Lower lobe of right lung (tissue), 2 donors: ENCODE data around the gene FSTL3. TPM values are rescaled to one million over a fixed set of nuclear protein-coding genes. Genes with fewer than 3 reads are reported as not detected.
A peak's percentile ranks its signal among the peaks of the same experiment; 100 is the strongest.

Experiments used
- ATAC-seq, 2 donors: fragments of 200-7000 bp; cut with Tn5 transposase; one replicate each; pipeline ENCODE4 v1.9.1; 2020 to 2022; ENCODE audit warnings: mild to moderate bottlenecking in 2 of 2, moderate library complexity in 2 of 2
- DNase-seq: peaks from one replicate; pipeline ENCODE4 v3.0.0-alpha.2; 2020
- H3K27ac ChIP-seq: fragments of 200-600 bp; one replicate; pipeline ENCODE4 v1.8.0; 2022
- H3K27me3 ChIP-seq: fragments of 200-600 bp; one replicate; pipeline ENCODE4 v1.8.0; 2022; ENCODE audit warnings: low read depth
- H3K36me3 ChIP-seq: fragments of 200-600 bp; one replicate; pipeline ENCODE4 v1.8.0; 2022; ENCODE audit warnings: mild to moderate bottlenecking
- H3K4me1 ChIP-seq: fragments of 200-600 bp; one replicate; pipeline ENCODE4 v1.8.0; 2022
- H3K4me3 ChIP-seq: fragments of 200-600 bp; one replicate; pipeline ENCODE4 v1.8.0; 2022; ENCODE audit warnings: mild to moderate bottlenecking
- H3K9me3 ChIP-seq: fragments of 200-600 bp; one replicate; pipeline ENCODE4 v1.8.0; 2022
- CTCF ChIP-seq: fragments of 200-600 bp; IDR thresholded peaks from one replicate; pipeline ENCODE4 v1.8.0; 2022; ENCODE audit warnings: antibody characterized with exemption, mild to moderate bottlenecking
- intact Hi-C: fragments of 100-400 bp; cut with DNase I; formaldehyde crosslinking; loops from one replicate; pipeline ENCODE4 v1.11.0; 2022
- total RNA-seq: library from RNA; stranded (reverse); fragmentation: NEBNext Ultra II Directional; extraction: Animal tissue kit (Norgen Biotek cat#: 25700); gene quantifications from one replicate; pipeline ENCODE4 v1.2.1, GENCODE V29; 2021
- donor health status: DM: no; HTN: yes; CAD: no; lungs with severe emphysema.

The FSTL3 gene
- total RNA-seq, 1 donor from 2014 or later = 48.0 TPM

DNA sequence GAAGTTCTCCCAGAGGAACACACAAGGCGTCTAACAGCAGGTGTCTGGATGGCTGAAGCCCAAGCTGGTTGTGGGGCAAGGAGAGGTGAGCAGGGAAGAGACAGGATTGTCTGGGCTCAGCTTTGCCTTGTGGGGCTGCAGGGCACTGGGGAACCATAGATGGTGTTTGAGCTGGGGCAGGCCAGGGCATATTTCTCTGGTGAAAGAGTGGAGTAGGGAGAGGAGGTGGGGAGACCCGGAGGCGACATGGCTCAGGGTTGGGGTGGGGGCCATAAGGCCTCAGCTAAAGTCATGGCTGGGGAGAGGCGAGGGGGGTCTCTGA is 27.1 kb downstream of the FSTL3 start:
- no peaks in the 10 kb centered on the region for H3K9me3 ChIP-seq
- no peaks in the 10 kb centered on the region for H3K36me3 ChIP-seq
- intact Hi-C loops = no loop called here
- peak in 1 of 2 donors; percentile 7 for ATAC-seq
- H3K27ac ChIP-seq = peak overlapping the region; percentile 58
- no peak for TF ChIP-seq CTCF
- peaks cover 13% of the 10 kb centered on the region for H3K4me1 ChIP-seq
- peak overlapping the region; percentile 42 for H3K4me3 ChIP-seq
- peaks cover 10% of the 10 kb centered on the region for H3K27me3 ChIP-seq
- no peak for DNase-seq

DNA sequence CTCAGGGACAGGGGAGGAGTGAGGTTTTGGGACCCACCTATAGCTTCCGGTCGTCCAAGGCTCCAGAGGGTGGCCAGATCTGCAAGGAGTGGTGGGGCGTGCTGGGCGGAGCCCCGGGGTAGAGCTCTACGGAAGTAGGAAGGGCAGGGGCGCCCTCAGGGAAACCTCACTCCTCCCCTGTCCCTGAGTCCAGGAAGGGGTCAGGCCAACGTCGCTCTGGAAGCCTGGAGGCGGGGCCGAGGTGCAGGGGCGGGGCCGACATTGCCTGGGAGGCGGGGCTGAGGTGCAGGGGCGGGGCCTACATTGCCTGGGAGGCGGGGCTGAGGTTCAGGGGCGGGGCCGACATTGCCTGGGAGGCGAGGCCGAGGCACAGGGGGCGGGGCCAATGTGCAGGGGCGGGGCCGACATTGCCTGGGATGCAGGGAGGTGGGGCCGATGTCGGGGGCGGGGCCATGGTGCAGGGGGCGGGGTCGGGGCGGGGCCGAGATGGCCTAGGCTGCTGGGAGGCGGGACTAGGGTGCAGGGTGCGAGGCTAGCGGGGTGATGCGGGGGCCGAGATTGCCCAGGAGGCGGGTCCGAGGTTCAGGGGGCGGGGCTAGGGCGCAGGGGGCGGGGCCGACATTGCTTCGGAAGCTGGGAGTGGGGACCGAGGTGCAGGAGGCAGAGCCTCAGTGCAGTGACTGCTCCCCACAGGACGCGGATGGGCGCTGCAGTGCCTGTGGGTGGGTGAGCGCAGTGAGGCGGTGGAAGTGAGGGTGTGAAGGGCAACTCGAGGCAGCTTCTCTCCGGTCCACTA is 27.7 kb downstream of the FSTL3 start:
- DNase-seq (peak; percentile 90), ATAC-seq (peak; percentile 80 to 94)
- peaks cover 12% of the 10 kb centered on the region for H3K27me3 ChIP-seq
- no peaks in the 10 kb centered on the region for H3K9me3 ChIP-seq
- TF ChIP-seq CTCF = no peak
- peak overlapping the region; percentile 42 for H3K4me3 ChIP-seq
- peaks cover 15% of the 10 kb centered on the region for H3K4me1 ChIP-seq
- peak overlapping the region; percentile 58 for H3K27ac ChIP-seq
- intact Hi-C loops = no loop called here
- no peaks in the 10 kb centered on the region for H3K36me3 ChIP-seq

DNA sequence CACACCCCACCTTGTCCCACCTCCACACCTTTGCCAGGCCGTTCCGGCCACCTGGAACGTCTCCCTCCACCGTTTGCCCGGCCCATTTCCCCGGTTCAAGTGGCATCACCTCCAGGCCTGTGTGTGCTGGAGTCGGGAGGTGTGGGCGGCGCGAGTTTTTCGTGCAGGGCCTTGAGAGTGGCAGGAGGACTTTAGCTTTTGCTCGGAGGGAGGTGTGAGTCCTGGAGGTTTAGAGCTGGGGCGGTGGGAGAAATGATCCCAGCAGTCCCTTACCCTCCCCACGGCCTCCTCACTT is 28.2 kb downstream of the FSTL3 start:
- peaks cover 9% of the 10 kb centered on the region for H3K27me3 ChIP-seq
- H3K27ac ChIP-seq = no peak overlapping the region
- DNase-seq (no peak), ATAC-seq (peak in 1 of 2 donors; percentile 3)
- peak overlapping the region; percentile 36 for H3K4me3 ChIP-seq
- intact Hi-C loops = no loop called here
- H3K4me1 ChIP-seq = peaks cover 15% of the 10 kb centered on the region
- TF ChIP-seq CTCF = no peak
- H3K9me3 ChIP-seq = no peaks in the 10 kb centered on the region
- no peaks in the 10 kb centered on the region for H3K36me3 ChIP-seq

GRCh38 chr19:708154-709143 is 32.3 kb downstream of the FSTL3 start, which contains the start of gene PALM:
Gene PALM, plus strand, starts transcription at chr19:708935. Its CDS starts 212 bp downstream, at chr19:709147.
- Histone ChIP-seq H3K4me1 (peaks cover 21% of the 10 kb centered on the region), H3K9me3 (no peaks in the 10 kb centered on the region), H3K36me3 (no peaks in the 10 kb centered on the region), H3K4me3 (peak within 1 kb of the TSS; percentile 62), H3K27ac (peak within 1 kb of the TSS; percentile 74), H3K27me3 (peaks cover 21% of the 10 kb centered on the region)
- ATAC-seq (peak in 1 of 2 donors; percentile 5), DNase-seq (no peak)
- intact Hi-C loops = no loop called here
- TF ChIP-seq CTCF = no peak

DNA sequence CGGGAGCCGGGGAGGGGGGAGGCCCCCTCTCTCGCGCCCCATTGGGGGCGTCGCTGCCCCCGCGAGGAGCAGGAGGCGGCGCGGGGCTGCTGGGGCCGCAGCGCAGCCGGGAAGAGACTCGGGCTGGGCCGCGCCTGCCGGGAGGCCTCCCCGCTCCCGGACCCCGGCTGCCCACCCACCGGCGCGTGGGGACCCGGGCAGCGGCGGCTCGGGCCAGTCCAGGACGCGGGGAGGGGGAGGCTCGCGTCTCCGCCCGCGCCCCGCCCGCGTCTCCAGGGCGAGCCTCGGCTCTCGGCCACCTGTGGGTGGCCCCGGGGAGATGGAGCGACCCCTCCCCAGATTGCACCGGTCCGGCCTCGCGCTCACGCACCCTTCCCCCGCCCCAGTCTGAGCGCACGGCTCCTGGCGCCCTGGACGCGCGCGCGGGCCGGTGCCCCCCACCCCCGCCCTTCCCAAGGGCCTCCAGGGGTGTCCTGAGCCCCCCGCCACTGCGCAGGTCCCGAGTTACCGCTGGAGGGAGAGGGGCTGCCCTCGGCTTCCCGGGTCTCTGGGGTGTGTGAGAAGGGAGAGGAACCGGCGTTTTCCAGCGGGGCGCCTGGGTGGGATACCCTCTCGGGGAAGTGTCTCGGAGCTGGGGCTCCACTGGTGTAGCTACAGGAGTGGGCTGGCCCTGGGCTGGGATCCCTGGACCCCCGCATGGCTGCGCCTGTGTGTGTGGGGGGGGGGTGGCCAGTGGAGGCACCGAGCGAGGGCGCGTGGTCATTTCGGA is 33.2 kb downstream of the FSTL3 start:
- no peaks in the 10 kb centered on the region for H3K36me3 ChIP-seq
- peak; percentile 14 to 29 for ATAC-seq
- no peak for TF ChIP-seq CTCF
- peak overlapping the region; percentile 71 for H3K27ac ChIP-seq
- intact Hi-C loops = no loop called here
- H3K9me3 ChIP-seq = no peaks in the 10 kb centered on the region
- peaks cover 17% of the 10 kb centered on the region for H3K4me1 ChIP-seq
- no peak for DNase-seq
- H3K27me3 ChIP-seq = peaks cover 21% of the 10 kb centered on the region
- peak overlapping the region; percentile 62 for H3K4me3 ChIP-seq
